Body of pancreas (tissue), 4 donors: ENCODE measurements around the gene FRG2.
"Not testable (repeated sequence)": the region's sequence is repeated elsewhere in the genome, so short reads cannot be mapped to it uniquely, and the experiment has no call there.

Experiments used
- CTCF ChIP-seq, 7 experiments: fragments of 450-650 bp in 4 of 7; fragments of 200-600 bp in 3 of 7; sonication (generic) in 3 of 7; IDR thresholded peaks; one replicate each; pipeline ENCODE4 v1.5.1; 2016 to 2019; ENCODE audit warnings: antibody characterized with exemption in 7 of 7
- POLR2A ChIP-seq, 3 donors: fragments of 450-650 bp; IDR thresholded peaks; one replicate each; pipeline ENCODE4 v1.6.1; 2016; ENCODE audit warnings: antibody characterized with exemption in 3 of 3, mild to moderate bottlenecking in 2 of 3

- TF ChIP-seq CTCF, POLR2A (IDR thresholded peaks at IDR 0.05): not testable (repeated sequence)
These were observed 31.9 kb upstream of the FRG2 start for GRCh38 chr4:190058997-190059396.
